DMS 273 (cell line): ENCODE measurements around the gene HBQ1.
"Not testable (repeated sequence)": the region's sequence is repeated elsewhere in the genome, so short reads cannot be mapped to it uniquely, and the experiment has no call there.

Experiments used
- DNase-seq: peaks from one replicate; lab custom pipeline; 2025; ENCODE audit not compliant: unreplicated experiment; lab: John Stamatoyannopoulos, UW

Gene HBQ1

DNA sequence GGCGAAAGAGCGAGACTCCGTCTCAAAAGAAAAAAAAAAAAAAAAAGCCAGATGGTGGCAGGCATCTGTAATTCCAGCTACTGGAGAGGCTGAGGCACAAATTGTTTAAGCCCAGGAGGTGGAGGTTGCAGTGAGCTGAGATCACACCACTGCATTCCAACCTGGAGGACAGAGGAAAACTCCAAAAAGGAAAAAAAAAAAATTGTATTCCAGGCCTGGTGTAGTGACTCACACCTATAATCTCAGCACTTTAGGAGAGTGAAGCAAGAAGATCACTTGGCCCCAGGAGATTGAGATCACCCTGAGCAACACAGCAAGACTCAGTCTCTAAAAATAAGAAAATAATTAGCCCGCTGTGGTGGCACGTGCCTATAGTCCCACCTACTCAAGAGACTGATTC is 20.1 kb downstream of the HBQ1 start:
- DNase-seq = no peak

DNA sequence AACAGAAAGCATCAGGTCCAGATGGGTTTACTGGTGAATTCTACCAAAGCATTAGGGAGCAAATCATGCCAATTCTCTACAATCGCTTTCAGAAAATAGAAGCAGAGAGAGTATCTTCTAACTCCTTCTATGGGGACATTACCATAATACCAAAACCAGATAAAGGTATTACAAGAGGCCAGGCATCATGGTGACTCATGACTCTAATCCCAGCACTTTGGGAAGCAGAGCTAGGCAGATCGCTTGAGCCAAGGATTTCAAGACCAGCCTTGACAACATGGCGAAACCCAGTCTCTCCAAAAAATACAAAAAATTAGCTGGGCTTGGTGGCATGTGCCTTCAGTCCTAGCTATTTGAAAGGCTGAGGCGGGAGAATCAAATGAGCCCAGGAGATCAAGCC is 23.0 kb downstream of the HBQ1 start:
- no peak for DNase-seq

DNA sequence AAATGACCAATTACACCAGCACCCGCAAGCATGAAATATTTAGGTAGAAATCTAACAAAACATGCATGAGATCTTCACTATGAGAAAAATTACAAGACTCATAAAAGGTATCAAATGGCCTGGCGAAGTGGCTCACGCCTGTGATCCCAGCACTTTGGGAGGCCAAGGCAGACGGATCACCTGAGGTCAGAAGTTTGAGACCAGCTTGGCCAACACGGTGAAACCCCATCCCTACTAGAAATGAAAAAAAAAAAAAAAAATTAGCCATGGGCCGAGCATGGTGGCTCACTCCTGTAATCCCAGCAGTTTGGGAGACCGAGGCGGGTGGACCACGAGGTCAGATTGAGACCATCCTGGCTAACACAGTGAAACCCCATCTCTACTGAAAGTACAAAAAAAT is 23.8 kb downstream of the HBQ1 start:
- not testable (repeated sequence) for DNase-seq

DNA sequence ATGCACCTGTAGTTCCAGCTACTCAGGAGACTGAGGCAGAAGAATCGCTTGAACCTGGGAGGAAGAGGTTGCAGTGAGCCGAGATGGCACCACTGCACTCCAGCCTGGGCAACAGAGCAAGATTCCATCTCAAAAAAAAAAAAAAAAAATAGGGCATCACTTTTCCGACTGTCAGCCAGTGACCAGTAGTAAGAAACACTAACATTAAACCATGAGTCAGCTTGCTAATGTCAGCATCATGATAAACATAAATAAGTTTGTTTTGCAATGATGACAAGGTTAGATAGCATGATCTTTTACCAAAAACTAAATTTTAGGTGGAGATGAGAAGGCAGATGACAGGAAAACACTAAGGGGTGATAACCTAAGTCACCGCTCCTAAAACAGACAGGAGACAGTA is 29.1 kb downstream of the HBQ1 start:
- not testable (repeated sequence) for DNase-seq

GRCh38 chr16:211631-212180 is 31.4 kb downstream of the HBQ1 start:
- not testable (repeated sequence) for DNase-seq

DNA sequence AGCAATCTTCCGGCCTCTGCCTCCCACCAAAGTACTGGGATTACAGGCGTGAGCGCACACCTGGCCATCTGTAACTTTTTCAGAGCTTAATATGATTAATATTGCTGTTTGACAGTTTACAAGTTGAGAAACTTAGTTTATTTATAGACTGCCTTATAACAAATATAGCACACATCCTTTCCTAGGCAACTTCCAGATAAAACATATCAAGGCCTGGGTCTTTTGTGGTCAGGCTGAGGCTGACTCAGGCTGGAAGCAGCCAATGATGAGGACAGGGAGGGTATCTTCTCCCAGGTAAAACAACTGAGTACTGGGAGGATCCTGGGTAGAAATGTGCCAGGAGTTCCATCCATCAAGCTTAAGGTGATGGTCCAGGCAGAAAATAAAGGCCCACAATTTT is 32.7 kb downstream of the HBQ1 start:
- no peak for DNase-seq

- DNase-seq = no peak
Observed at GRCh38 chr16:220021-220420, 39.8 kb downstream of the HBQ1 start.

GRCh38 chr16:228151-228851 is 48.0 kb downstream of the HBQ1 start:
- peak; percentile 71 for DNase-seq

DNA sequence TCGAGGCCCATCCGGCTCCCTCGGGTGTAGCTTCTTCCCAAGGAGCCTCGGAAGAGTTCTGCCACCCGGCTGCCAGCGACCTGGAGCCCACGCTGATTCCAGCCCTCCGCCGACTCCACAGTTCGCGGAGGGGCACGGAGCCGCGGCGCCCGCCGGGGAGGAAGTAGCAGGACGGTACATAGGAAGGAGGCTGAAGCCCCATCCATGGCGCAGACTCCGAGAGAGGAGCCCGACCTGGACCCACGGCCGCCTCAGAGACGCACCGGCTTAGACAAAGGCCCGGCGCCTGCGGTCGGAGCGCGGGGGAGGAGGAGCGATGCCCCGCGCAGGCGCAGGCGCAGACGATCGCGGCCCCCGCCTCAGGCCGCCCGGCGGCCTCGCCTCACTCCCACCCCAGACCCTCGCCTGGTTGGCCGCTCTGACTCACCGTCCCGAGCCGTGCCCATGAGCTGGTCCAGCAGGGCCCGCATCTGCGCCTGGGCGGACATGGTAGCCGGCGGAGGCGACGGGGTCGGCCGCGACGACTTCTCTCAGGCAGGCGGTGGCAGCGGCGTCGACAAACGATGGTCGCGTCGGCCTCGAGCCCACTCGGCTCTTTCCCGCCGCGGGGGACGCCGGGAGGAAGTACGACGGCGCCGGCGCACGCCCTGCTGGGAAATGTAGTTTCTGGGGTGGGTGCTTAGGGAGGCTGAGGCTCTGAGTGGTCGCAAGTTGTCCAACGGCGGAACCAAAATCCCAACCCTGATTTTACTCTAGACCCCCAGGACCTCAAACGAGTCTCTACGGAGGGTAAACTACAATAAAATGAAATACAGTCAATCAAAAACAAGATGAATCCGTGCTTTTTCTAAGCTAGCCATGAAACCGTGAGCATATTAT is 48.8 kb downstream of the HBQ1 start, which contains the start of gene LUC7L:
TSS of gene LUC7L (minus strand) at position 598 of the 879 bp plus-strand sequence. CDS start at position 488, 110 bp downstream.
- DNase-seq = peak; percentile 97

DNA sequence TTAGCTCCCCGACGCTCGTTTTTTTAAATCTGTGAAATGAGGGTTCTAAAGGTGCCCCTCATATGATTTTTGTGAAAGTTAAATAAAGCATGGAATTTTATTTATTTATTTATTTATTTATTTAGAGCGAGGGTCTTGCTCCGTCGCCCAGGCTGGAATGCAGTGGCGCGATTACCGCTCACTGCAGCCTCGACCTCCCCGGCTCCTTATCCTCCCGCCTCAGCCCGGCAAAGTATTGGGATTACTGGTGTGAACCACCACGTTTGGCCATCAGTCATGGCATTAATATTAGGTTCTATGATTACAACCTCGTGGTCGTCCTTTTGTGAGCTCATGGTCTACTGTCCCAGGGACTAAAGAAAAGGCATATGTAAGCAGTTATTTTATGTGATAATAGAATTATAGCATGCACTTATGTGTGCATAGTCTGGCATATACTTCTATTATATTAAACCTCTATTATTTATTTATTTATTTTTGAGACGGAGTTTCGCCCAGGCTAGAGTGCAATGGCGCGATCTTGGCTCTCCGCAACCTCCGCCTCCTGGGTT is 49.5 kb downstream of the HBQ1 start:
- no peak for DNase-seq

- DNase-seq = not testable (repeated sequence)
Observed at GRCh38 chr16:230351-230750, 50.1 kb downstream of the HBQ1 start.
